Caco-2 (cell line): Measurements from ENCODE around the gene RAPGEF3. TPM values are rescaled to one million over a fixed set of nuclear protein-coding genes. Genes with fewer than 3 reads are reported as not detected.
A peak's percentile ranks its signal among the peaks of the same experiment; 100 is the strongest.

ENCODE experiments used
- BruUV-seq: library from RNA; stranded (reverse); fragments of 400-500 nt; replicated peaks from 2 replicates; lab custom pipeline; 2021; lab: Mats Ljungman, UMichigan
- CTCF ChIA-PET: fragments of 300-600 bp; sonication (Branson Sonifier 250); formaldehyde crosslinking; loops from one replicate; lab custom pipeline; 2022; ENCODE audit warnings: antibody characterized with exemption; lab: Charles Lee
- POLR2A ChIA-PET: fragments of 300-600 bp; sonication (Branson Sonifier 250); formaldehyde crosslinking; loops from one replicate; lab custom pipeline; 2022; ENCODE audit warnings: antibody characterized with exemption; lab: Charles Lee
- DNase-seq, 2 experiments: peaks; one replicate each; pipeline versions ENCODE4 v3.0.0 to v3.0.0-alpha.2; 2020 to 2022
- H3K27me3 ChIP-seq: replicated peaks from 2 replicates; pipeline ENCODE4 v1.6.0; 2011; ENCODE audit warnings: low read length; ENCODE audit not compliant: control insufficient read depth, insufficient read depth
- H3K36me3 ChIP-seq: 2 replicates; pipeline ENCODE4 v1.5.1; 2011; ENCODE audit warnings: low read length; ENCODE audit not compliant: control insufficient read depth, insufficient read depth
- H3K4me1 ChIP-seq: fragments of 250-450 bp; sonication (Bioruptor Pico); 2 replicates; pipeline ENCODE4 v1.5.1; 2020; ENCODE audit warnings: mild to moderate bottlenecking
- H3K4me3 ChIP-seq: 2 replicates; pipeline ENCODE4 v1.5.1; 2011; ENCODE audit warnings: low read depth, mild to moderate bottlenecking, control low read depth, low read length
- H3K9me3 ChIP-seq: fragments of 250-450 bp; sonication (Bioruptor Pico); 2 replicates; pipeline ENCODE4 v1.5.1; 2020; ENCODE audit warnings: mild to moderate bottlenecking, moderate library complexity
- H3K27ac Mint-ChIP-seq: one replicate; pipeline ENCODE4 v1.8.0; 2022; ENCODE audit warnings: mixed read lengths; ENCODE audit not compliant: unreplicated experiment
- H3K27me3 Mint-ChIP-seq: one replicate; pipeline ENCODE4 v1.8.0; 2022; ENCODE audit warnings: mixed read lengths; ENCODE audit not compliant: insufficient read depth, unreplicated experiment
- H3K36me3 Mint-ChIP-seq: one replicate; pipeline ENCODE4 v1.8.0; 2022; ENCODE audit warnings: mild to moderate bottlenecking, mixed read lengths; ENCODE audit not compliant: insufficient read depth, unreplicated experiment
- H3K4me1 Mint-ChIP-seq: one replicate; pipeline ENCODE4 v1.8.0; 2022; ENCODE audit warnings: low read depth, mixed read lengths; ENCODE audit not compliant: unreplicated experiment
- H3K4me3 Mint-ChIP-seq: one replicate; pipeline ENCODE4 v1.8.0; 2022; ENCODE audit warnings: mild to moderate bottlenecking, moderate library complexity, mixed read lengths; ENCODE audit not compliant: unreplicated experiment
- H3K9me3 Mint-ChIP-seq: one replicate; pipeline ENCODE4 v1.8.0; 2022; ENCODE audit warnings: mixed read lengths; ENCODE audit not compliant: unreplicated experiment
- CTCF ChIP-seq, 2 experiments: fragments of 200-600 bp in 1 of 2; IDR thresholded peaks; 1 replicate in 1 of 2; 2 replicates in 1 of 2; pipeline versions ENCODE4 v1.5.1 to v1.8.0; 2011 to 2022; ENCODE audit warnings: antibody characterized with exemption in 1 of 2, control low read depth in 1 of 2, inconsistent platforms in 1 of 2, low read depth in 1 of 2, low read length in 1 of 2, mild to moderate bottlenecking in 1 of 2, moderate library complexity in 1 of 2; ENCODE audit not compliant: insufficient read depth in 1 of 2, severe bottlenecking in 1 of 2, unreplicated experiment in 1 of 2
- intact Hi-C: fragments of 100-400 bp; cut with micrococcal nuclease; formaldehyde crosslinking; loops from one replicate; pipeline ENCODE4 v1.10.0; 2022; ENCODE audit not compliant: unreplicated experiment
- total RNA-seq: library from RNA; stranded (reverse); gene quantifications from 2 replicates; pipeline ENCODE4 v1.2.3, GENCODE V29; 2022

RAPGEF3 gene
- total RNA-seq, 1 experiment from 2014 or later = 1.2 TPM

- H3K27me3 Mint-ChIP-seq = no peaks in the 10 kb centered on the region
- POLR2A ChIA-PET = no interaction called here
- Histone ChIP-seq H3K9me3 (no peaks in the 10 kb centered on the region; the same call in 1 of the 2 replicates), H3K4me3 (no peak overlapping the region), H3K4me1 (peaks cover 7% of the 10 kb centered on the region; the same call in 1 of the 2 replicates), H3K36me3 (no peaks in the 10 kb centered on the region), H3K27me3 (no peaks in the 10 kb centered on the region)
- no peak for TF ChIP-seq CTCF (IDR thresholded peaks at IDR 0.05; ENCODE audit: insufficient read depth in 1 of 2, low read depth in 1 of 2, low read length in 1 of 2, severe bottlenecking in 1 of 2, unreplicated experiment in 1 of 2)
- H3K4me1 Mint-ChIP-seq = peaks cover 17% of the 10 kb centered on the region
- H3K9me3 Mint-ChIP-seq = no peaks in the 10 kb centered on the region
- H3K4me3 Mint-ChIP-seq = no peak overlapping the region
- BruUV-seq = no TSS peak
- intact Hi-C loops = no loop called here
- DNase-seq = no peak
- no peak overlapping the region for H3K27ac Mint-ChIP-seq
- H3K36me3 Mint-ChIP-seq = peaks cover 16% of the 10 kb centered on the region
- CTCF ChIA-PET = interaction anchor here (0.7 to 2.0 kb wide), 3 partner anchors 36 to 131 kb away, joined by 3 to 14 read pairs (median 10); no protein-coding TSS in a partner anchor
Observed at GRCh38 chr12:47707355-47707754, 51.3 kb downstream of the RAPGEF3 start.

- peak within 1 kb of the TSS; percentile 64 for H3K4me3 Mint-ChIP-seq
- intact Hi-C loops = no loop called here
- peaks cover 7% of the 10 kb centered on the region; the same call in 1 of the 2 replicates for H3K4me1 ChIP-seq
- no peaks in the 10 kb centered on the region for H3K36me3 ChIP-seq
- CTCF ChIA-PET = interaction anchor here (0.6 to 2.0 kb wide), 10 partner anchors 10 to 258 kb away, joined by 3 to 14 read pairs (median 4); partner anchors contain the start of gene TMEM106C
- H3K9me3 Mint-ChIP-seq = no peaks in the 10 kb centered on the region
- H3K27me3 Mint-ChIP-seq = no peaks in the 10 kb centered on the region
- TF ChIP-seq CTCF (IDR thresholded peaks at IDR 0.05; ENCODE audit: insufficient read depth in 1 of 2, low read depth in 1 of 2, low read length in 1 of 2, severe bottlenecking in 1 of 2, unreplicated experiment in 1 of 2) = peak; percentile 65 to 84
- H3K4me1 Mint-ChIP-seq = peaks cover 17% of the 10 kb centered on the region
- H3K27ac Mint-ChIP-seq = peak within 1 kb of the TSS; percentile 94
- TSS peak; percentile 54 for BruUV-seq
- no peaks in the 10 kb centered on the region; the same call in 1 of the 2 replicates for H3K9me3 ChIP-seq
- DNase-seq = peak; percentile 97 to 99
- POLR2A ChIA-PET = interaction anchor here (0.7 to 1.0 kb wide), 3 partner anchors 63 to 863 kb away, joined by 3 to 7 read pairs (median 6); partner anchors contain the start of gene VDR
- no peaks in the 10 kb centered on the region for H3K27me3 ChIP-seq
- peaks cover 24% of the 10 kb centered on the region for H3K36me3 Mint-ChIP-seq
- H3K4me3 ChIP-seq = peak within 1 kb of the TSS; percentile 84
Observed at GRCh38 chr12:47705566-47706425, 52.9 kb downstream of the RAPGEF3 start, which contains the start of gene RPAP3. Gene RPAP3 (minus strand): TSS chr12:47706030. CDS start chr12:47702840, 3,190 bp downstream.

DNA sequence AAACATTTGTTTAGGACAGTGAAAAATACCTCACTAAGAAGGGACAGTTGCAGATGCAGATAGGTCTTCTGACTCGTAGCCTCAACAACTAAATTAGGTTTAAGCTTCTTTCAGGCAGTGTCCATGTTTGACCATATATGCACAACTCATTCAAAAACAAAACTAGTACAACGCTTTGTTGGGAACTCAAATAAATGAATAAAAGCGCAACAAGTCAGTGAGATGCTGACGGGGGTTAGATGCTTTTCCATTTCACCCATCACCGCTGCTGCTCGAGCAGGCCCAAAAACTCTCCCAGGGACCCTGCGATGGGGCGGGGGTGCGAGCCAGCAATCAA lies 53.5 kb downstream of the RAPGEF3 start:
- H3K4me3 ChIP-seq = peak overlapping the region; percentile 84
- Mint-ChIP-seq H3K36me3 (peaks cover 30% of the 10 kb centered on the region), H3K27me3 (no peaks in the 10 kb centered on the region), H3K27ac (no peak overlapping the region), H3K4me3 (peak overlapping the region; percentile 64), H3K4me1 (peaks cover 17% of the 10 kb centered on the region), H3K9me3 (no peaks in the 10 kb centered on the region)
- no TSS peak for BruUV-seq
- CTCF ChIA-PET = no interaction called here
- H3K27me3 ChIP-seq = no peaks in the 10 kb centered on the region
- no peak for DNase-seq
- POLR2A ChIA-PET = no interaction called here
- peaks cover 7% of the 10 kb centered on the region; the same call in 1 of the 2 replicates for H3K4me1 ChIP-seq
- intact Hi-C loops = no loop called here
- no peaks in the 10 kb centered on the region for H3K36me3 ChIP-seq
- H3K9me3 ChIP-seq = no peaks in the 10 kb centered on the region; the same call in 1 of the 2 replicates
- TF ChIP-seq CTCF (IDR thresholded peaks at IDR 0.05; ENCODE audit: insufficient read depth in 1 of 2, low read depth in 1 of 2, low read length in 1 of 2, severe bottlenecking in 1 of 2, unreplicated experiment in 1 of 2) = no peak
